Activated CD4-positive, alpha-beta T cell treated with anti-CD3 and anti-CD28 coated beads for 4 hours (primary cell): Measurements from ENCODE around the gene RFC5.
"Not testable (repeated sequence)": the region's sequence is repeated elsewhere in the genome, so short reads cannot be mapped to it uniquely, and the experiment has no call there.

ENCODE experiments used
- DNase-seq, 2 donors: peaks; one replicate each; pipeline ENCODE4 v3.0.0-alpha.2; 2020

Gene RFC5

GRCh38 chr12:118017926-118018325 lies 1.4 kb downstream of the RFC5 start:
- no peak for DNase-seq

- no peak for DNase-seq
These were observed 3.5 kb downstream of the RFC5 start for GRCh38 chr12:118020036-118020435.

GRCh38 chr12:118022097-118022727 lies 5.7 kb downstream of the RFC5 start:
- not testable (repeated sequence) for DNase-seq

GRCh38 chr12:118022728-118023109 lies 6.2 kb downstream of the RFC5 start:
- DNase-seq: no peak

GRCh38 chr12:118023301-118023860 lies 6.9 kb downstream of the RFC5 start:
- DNase-seq: no peak

GRCh38 chr12:118025168-118025567 lies 8.7 kb downstream of the RFC5 start:
- no peak for DNase-seq

GRCh38 chr12:118029166-118029565 lies 12.7 kb downstream of the RFC5 start:
- no peak for DNase-seq

- no peak for DNase-seq
These were observed 15.7 kb downstream of the RFC5 start for GRCh38 chr12:118032188-118032587.

GRCh38 chr12:118033323-118033722 lies 16.8 kb downstream of the RFC5 start:
- DNase-seq: no peak

GRCh38 chr12:118033902-118034301 lies 17.4 kb downstream of the RFC5 start:
- no peak for DNase-seq

- no peak for DNase-seq
These were observed 18.1 kb downstream of the RFC5 start for GRCh38 chr12:118034429-118035189.

- DNase-seq: no peak
These were observed 18.9 kb downstream of the RFC5 start for GRCh38 chr12:118035190-118036041.

- no peak for DNase-seq
These were observed 20.3 kb downstream of the RFC5 start for GRCh38 chr12:118036672-118037411.

- no peak for DNase-seq
These were observed 21.6 kb downstream of the RFC5 start for GRCh38 chr12:118038137-118038536.

GRCh38 chr12:118042091-118042490 lies 25.6 kb downstream of the RFC5 start:
- DNase-seq: no peak

GRCh38 chr12:118044075-118044474 lies 27.6 kb downstream of the RFC5 start:
- DNase-seq: no peak

GRCh38 chr12:118044577-118044976 lies 28.1 kb downstream of the RFC5 start:
- no peak for DNase-seq

- DNase-seq: no peak
These were observed 29.9 kb downstream of the RFC5 start for GRCh38 chr12:118046430-118046829.

GRCh38 chr12:118050972-118051910 lies 34.7 kb downstream of the RFC5 start:
- DNase-seq: no peak

- no peak for DNase-seq
These were observed 36.0 kb downstream of the RFC5 start for GRCh38 chr12:118052324-118053070.
